ENCODE measurements around the gene ST14.
"Not testable (repeated sequence)": the region's sequence is repeated elsewhere in the genome, so short reads cannot be mapped to it uniquely, and the experiment has no call there.

Gene ST14

GRCh38 chr11:130179396-130180306 lies 20.1 kb downstream of the ST14 start:
- no peak for FAIRE-seq
- no peak for TF ChIP-seq POLR2A (IDR thresholded peaks at IDR 0.05; ENCODE audit: low read depth, low read length)
- no peak for DNase-seq (ENCODE audit: insufficient read length, low spot score)

- DNase-seq (ENCODE audit: insufficient read length, low spot score) (no peak), FAIRE-seq (no peak)
- TF ChIP-seq POLR2A (IDR thresholded peaks at IDR 0.05; ENCODE audit: low read depth, low read length), result no peak
Observed at GRCh38 chr11:130180491-130180890, 20.9 kb downstream of the ST14 start.

GRCh38 chr11:130180896-130181294 lies 21.3 kb downstream of the ST14 start:
- DNase-seq (ENCODE audit: insufficient read length, low spot score) (no peak), FAIRE-seq (no peak)
- TF ChIP-seq POLR2A (IDR thresholded peaks at IDR 0.05; ENCODE audit: low read depth, low read length), result no peak

GRCh38 chr11:130181295-130182272 lies 22.0 kb downstream of the ST14 start:
- FAIRE-seq, result peak; percentile 70
- TF ChIP-seq POLR2A (IDR thresholded peaks at IDR 0.05; ENCODE audit: low read depth, low read length), result no peak
- DNase-seq (ENCODE audit: insufficient read length, low spot score), result peak; percentile 21

GRCh38 chr11:130183878-130184610 lies 24.5 kb downstream of the ST14 start:
- DNase-seq (ENCODE audit: insufficient read length, low spot score) (no peak), FAIRE-seq (no peak)
- TF ChIP-seq POLR2A (IDR thresholded peaks at IDR 0.05; ENCODE audit: low read depth, low read length), result no peak

GRCh38 chr11:130187096-130187495 lies 27.5 kb downstream of the ST14 start:
- DNase-seq (ENCODE audit: insufficient read length, low spot score) (no peak), FAIRE-seq (no peak)
- no peak for TF ChIP-seq POLR2A (IDR thresholded peaks at IDR 0.05; ENCODE audit: low read depth, low read length)

GRCh38 chr11:130188047-130188446 lies 28.5 kb downstream of the ST14 start:
- FAIRE-seq (no peak), DNase-seq (ENCODE audit: insufficient read length, low spot score) (no peak)

GRCh38 chr11:130188585-130189347 lies 29.2 kb downstream of the ST14 start:
- FAIRE-seq, result no peak
- DNase-seq (ENCODE audit: insufficient read length, low spot score), result no peak
- TF ChIP-seq POLR2A (IDR thresholded peaks at IDR 0.05; ENCODE audit: low read depth, low read length), result no peak

More at GRCh38 chr11:130188047-130188446, 28.5 kb downstream of the ST14 start:
- no peak for TF ChIP-seq POLR2A (IDR thresholded peaks at IDR 0.05; ENCODE audit: low read depth, low read length)

- FAIRE-seq (no peak), DNase-seq (ENCODE audit: insufficient read length, low spot score) (no peak)
- TF ChIP-seq POLR2A (IDR thresholded peaks at IDR 0.05; ENCODE audit: low read depth, low read length), result no peak
Observed at GRCh38 chr11:130189492-130190210, 30.1 kb downstream of the ST14 start.

GRCh38 chr11:130190371-130190881 lies 30.8 kb downstream of the ST14 start:
- DNase-seq (ENCODE audit: insufficient read length, low spot score) (no peak), FAIRE-seq (no peak)
- TF ChIP-seq POLR2A (IDR thresholded peaks at IDR 0.05; ENCODE audit: low read depth, low read length), result no peak

GRCh38 chr11:130191896-130192295 lies 32.3 kb downstream of the ST14 start:
- DNase-seq (ENCODE audit: insufficient read length, low spot score) (no peak), FAIRE-seq (no peak)
- TF ChIP-seq POLR2A (IDR thresholded peaks at IDR 0.05; ENCODE audit: low read depth, low read length), result no peak

- DNase-seq (ENCODE audit: insufficient read length, low spot score) (no peak), FAIRE-seq (no peak)
- no peak for TF ChIP-seq POLR2A (IDR thresholded peaks at IDR 0.05; ENCODE audit: low read depth, low read length)
Observed at GRCh38 chr11:130192845-130193267, 33.3 kb downstream of the ST14 start.

GRCh38 chr11:130193551-130193950 lies 34.0 kb downstream of the ST14 start:
- FAIRE-seq; DNase-seq (ENCODE audit: insufficient read length, low spot score): not testable (repeated sequence)

Measured in H54 (cell line).